MCF 10A (cell line): ENCODE results near the gene MEGF10. TPM values are rescaled to one million over a fixed set of nuclear protein-coding genes. Genes with fewer than 3 reads are reported as not detected.

ENCODE experiments used
- BruUV-seq: library from RNA; stranded (reverse); fragments of 400-500 nt; replicated peaks from 2 replicates; lab custom pipeline; 2021; lab: Mats Ljungman, UMichigan
- CTCF ChIA-PET: fragments of 300-600 bp; sonication (Branson Sonifier 250); formaldehyde crosslinking; extraction: SDS; loops from one replicate; lab custom pipeline; 2021; ENCODE audit warnings: antibody characterized with exemption, inconsistent platforms; lab: Yijun Ruan, JAX
- POLR2A ChIA-PET: fragments of 300-600, 350-650 bp; sonication (Branson Sonifier 250); formaldehyde crosslinking; extraction: SDS; loops from one replicate; lab custom pipeline; 2020; ENCODE audit warnings: antibody characterized with exemption, inconsistent platforms; lab: Yijun Ruan, JAX
- DNase-seq: peaks from one replicate; pipeline ENCODE4 v3.0.0-alpha.2; 2018; ENCODE audit not compliant: unreplicated experiment
- H3K27ac Mint-ChIP-seq: one replicate; pipeline ENCODE4 v1.8.0; 2022; ENCODE audit warnings: mild to moderate bottlenecking, low read depth, mixed read lengths; ENCODE audit not compliant: unreplicated experiment
- H3K27me3 Mint-ChIP-seq: one replicate; pipeline ENCODE4 v1.8.0; 2022; ENCODE audit warnings: mixed read lengths; ENCODE audit not compliant: insufficient read depth, unreplicated experiment
- H3K36me3 Mint-ChIP-seq: one replicate; pipeline ENCODE4 v1.8.0; 2022; ENCODE audit warnings: mild to moderate bottlenecking, moderate library complexity, mixed read lengths; ENCODE audit not compliant: insufficient read depth, unreplicated experiment
- H3K4me1 Mint-ChIP-seq: one replicate; pipeline ENCODE4 v1.8.0; 2022; ENCODE audit warnings: mixed read lengths; ENCODE audit not compliant: insufficient read depth, unreplicated experiment
- H3K4me3 Mint-ChIP-seq: one replicate; pipeline ENCODE4 v1.8.0; 2022; ENCODE audit warnings: mild to moderate bottlenecking, moderate library complexity, mixed read lengths; ENCODE audit not compliant: unreplicated experiment
- H3K9me3 Mint-ChIP-seq: one replicate; pipeline ENCODE4 v1.8.0; 2022; ENCODE audit warnings: mixed read lengths; ENCODE audit not compliant: unreplicated experiment
- CTCF ChIP-seq: fragments of 200-600 bp; IDR thresholded peaks from one replicate; pipeline ENCODE4 v1.8.0; 2022; ENCODE audit warnings: antibody characterized with exemption, mild to moderate bottlenecking; ENCODE audit not compliant: unreplicated experiment
- intact Hi-C: fragments of 100-400 bp; cut with micrococcal nuclease; formaldehyde crosslinking; loops from 2 replicates; pipeline ENCODE4 v1.14.1; 2022
- total RNA-seq: library from RNA; stranded (reverse); gene quantifications from 2 replicates; pipeline ENCODE4 v1.2.3, GENCODE V29; 2022

The MEGF10 gene
- total RNA-seq, 1 experiment from 2014 or later, result not detected

GRCh38 chr5:127352068-127352467 is 61.5 kb downstream of the MEGF10 start:
- no peak for DNase-seq
- Mint-ChIP-seq H3K27ac (no peak overlapping the region), H3K27me3 (no peaks in the 10 kb centered on the region), H3K9me3 (no peaks in the 10 kb centered on the region), H3K4me1 (peaks cover 5% of the 10 kb centered on the region), H3K4me3 (no peak overlapping the region), H3K36me3 (no peaks in the 10 kb centered on the region)
- no TSS peak for BruUV-seq
- ChIA-PET POLR2A (interaction anchor here (0.5 kb wide), 1 partner anchor 1291 kb away, joined by 3 read pairs; no protein-coding TSS in a partner anchor), CTCF (interaction anchor here (0.6 kb wide), 1 partner anchor 135 kb away, joined by 5 read pairs; no protein-coding TSS in a partner anchor)
- no peak for TF ChIP-seq CTCF
- intact Hi-C loops, result no loop called here

DNA sequence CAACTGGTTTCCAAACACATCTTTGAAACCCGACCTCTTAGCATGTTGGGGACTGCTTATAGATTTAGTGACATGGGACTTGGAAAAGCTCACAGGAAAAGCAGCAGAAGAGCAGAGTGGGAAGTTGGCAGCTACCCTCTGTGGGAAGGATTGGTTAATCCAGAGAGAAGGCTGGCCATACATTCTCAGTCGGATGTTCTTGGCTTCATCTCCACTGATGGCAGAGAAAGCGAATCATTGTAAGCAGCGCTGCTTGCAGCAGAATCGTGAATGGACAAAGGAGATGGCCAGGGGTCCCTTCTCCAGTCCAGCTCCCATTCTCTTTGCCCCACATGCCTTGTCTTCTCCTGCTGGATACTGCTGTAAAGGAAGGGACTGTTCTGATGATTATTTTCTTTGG is 62.7 kb downstream of the MEGF10 start:
- Mint-ChIP-seq H3K4me1 (peaks cover 9% of the 10 kb centered on the region), H3K27me3 (no peaks in the 10 kb centered on the region), H3K27ac (no peak overlapping the region), H3K4me3 (no peak overlapping the region), H3K36me3 (no peaks in the 10 kb centered on the region), H3K9me3 (no peaks in the 10 kb centered on the region)
- CTCF ChIA-PET, result interaction anchor here (0.6 to 0.9 kb wide), 2 partner anchors 18 to 291 kb away, joined by 3 to 8 read pairs; no protein-coding TSS in a partner anchor
- BruUV-seq, result no TSS peak
- no peak for DNase-seq
- TF ChIP-seq CTCF, result no peak
- intact Hi-C loops, result no loop called here
- POLR2A ChIA-PET, result no interaction called here

DNA sequence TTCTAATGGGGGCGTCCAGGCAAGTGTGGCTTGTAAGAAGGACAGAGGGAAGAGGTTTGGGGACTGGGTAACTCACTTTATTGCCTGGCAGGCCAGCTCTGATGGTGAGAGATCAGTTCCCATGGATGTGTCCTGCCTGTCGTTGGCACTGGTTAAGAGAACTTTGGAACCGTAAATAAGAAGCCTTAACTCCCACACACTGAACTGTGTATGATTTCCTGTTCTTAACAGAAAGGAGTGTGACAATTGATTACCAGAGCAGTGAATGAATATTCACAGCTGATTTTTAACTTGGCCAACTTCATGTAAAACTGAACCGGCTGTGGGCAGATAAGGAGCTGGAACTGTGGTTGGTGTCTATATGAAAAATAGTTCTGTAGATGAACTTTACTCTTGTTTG is 63.2 kb downstream of the MEGF10 start:
- Mint-ChIP-seq H3K4me1 (peaks cover 11% of the 10 kb centered on the region), H3K4me3 (no peak overlapping the region), H3K9me3 (no peaks in the 10 kb centered on the region), H3K27me3 (no peaks in the 10 kb centered on the region), H3K36me3 (no peaks in the 10 kb centered on the region), H3K27ac (no peak overlapping the region)
- POLR2A ChIA-PET, result no interaction called here
- CTCF ChIA-PET, result interaction anchor here (0.6 to 0.9 kb wide), 3 partner anchors 18 to 292 kb away, joined by 3 to 8 read pairs (median 3); no protein-coding TSS in a partner anchor
- no peak for DNase-seq
- no peak for TF ChIP-seq CTCF
- intact Hi-C loops, result no loop called here
- no TSS peak for BruUV-seq

DNA sequence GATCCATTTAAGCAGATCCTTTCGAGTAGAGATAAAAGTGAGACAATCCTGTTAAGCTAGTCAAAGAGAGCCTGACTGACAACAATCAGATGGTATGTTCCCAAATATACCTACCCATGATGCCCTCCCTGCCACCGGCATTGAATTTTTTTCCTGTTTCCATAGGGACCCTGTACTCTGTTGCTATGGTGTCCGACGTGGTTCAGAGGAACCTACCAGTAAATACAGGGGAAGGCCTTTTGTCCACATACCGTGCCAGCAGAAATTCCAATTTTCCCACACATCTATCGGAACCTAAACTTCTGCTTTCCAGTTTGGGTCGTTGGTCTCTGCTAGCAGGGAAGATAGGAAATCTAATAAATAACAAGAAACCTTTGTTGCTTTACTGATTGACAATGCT is 64.7 kb downstream of the MEGF10 start:
- intact Hi-C loops, result no loop called here
- CTCF ChIA-PET, result interaction anchor here (0.8 kb wide), 1 partner anchor 42 kb away, joined by 3 read pairs; no protein-coding TSS in a partner anchor
- no peaks in the 10 kb centered on the region for H3K27me3 Mint-ChIP-seq
- no peaks in the 10 kb centered on the region for H3K36me3 Mint-ChIP-seq
- no peak for TF ChIP-seq CTCF
- H3K4me1 Mint-ChIP-seq, result peaks cover 11% of the 10 kb centered on the region
- no TSS peak for BruUV-seq
- H3K9me3 Mint-ChIP-seq, result no peaks in the 10 kb centered on the region
- H3K27ac Mint-ChIP-seq, result no peak overlapping the region
- no peak overlapping the region for H3K4me3 Mint-ChIP-seq
- POLR2A ChIA-PET, result interaction anchor here (0.7 kb wide), 1 partner anchor 561 kb away, joined by 3 read pairs; no protein-coding TSS in a partner anchor
- DNase-seq, result no peak
